Smooth muscle cell (in vitro differentiated cells): Measurements from ENCODE around the gene CCDC171. TPM values are rescaled to one million over a fixed set of nuclear protein-coding genes. Genes with fewer than 3 reads are reported as not detected.

Source experiments
- DNase-seq: peaks from one replicate; lab custom pipeline; 2025; ENCODE audit not compliant: unreplicated experiment; lab: John Stamatoyannopoulos, UW
- H2AFZ ChIP-seq: fragments of 200-600 bp; sonication (generic); 2 replicates; pipeline ENCODE4 v1.6.0; 2016; ENCODE audit warnings: antibody characterized with exemption, low read depth, mild to moderate bottlenecking
- H3F3A ChIP-seq: fragments of 200-600 bp; sonication (generic); 2 replicates; pipeline ENCODE4 v1.6.0; 2017; ENCODE audit warnings: antibody characterized with exemption, low read depth
- H3K27ac ChIP-seq: fragments of 200-600 bp; sonication (generic); 2 replicates; pipeline ENCODE4 v1.5.1; 2016; ENCODE audit warnings: low read depth, mild to moderate bottlenecking
- H3K27me3 ChIP-seq: fragments of 200-600 bp; sonication (generic); 2 replicates; pipeline ENCODE4 v1.6.1; 2016; ENCODE audit warnings: low read depth, mild to moderate bottlenecking
- H3K36me3 ChIP-seq: fragments of 200-600 bp; sonication (generic); 2 replicates; pipeline ENCODE4 v1.5.1; 2016; ENCODE audit warnings: low read depth
- H3K4me1 ChIP-seq: fragments of 200-600 bp; sonication (generic); 2 replicates; pipeline ENCODE4 v1.5.1; 2016; ENCODE audit warnings: low read depth
- H3K4me2 ChIP-seq: fragments of 200-600 bp; sonication (generic); 2 replicates; pipeline ENCODE4 v1.6.0; 2016; ENCODE audit warnings: mild to moderate bottlenecking
- H3K4me3 ChIP-seq: fragments of 200-600 bp; sonication (generic); 2 replicates; pipeline ENCODE4 v1.5.1; 2016; ENCODE audit warnings: mild to moderate bottlenecking
- H3K79me2 ChIP-seq: fragments of 200-600 bp; sonication (generic); 2 replicates; pipeline ENCODE4 v1.6.0; 2016; ENCODE audit warnings: low read depth, mild to moderate bottlenecking
- H3K9ac ChIP-seq: fragments of 200-600 bp; sonication (generic); 2 replicates; pipeline ENCODE4 v1.6.0; 2016; ENCODE audit warnings: low read depth
- H3K9me3 ChIP-seq: fragments of 200-600 bp; sonication (generic); replicated peaks from 2 replicates; pipeline ENCODE4 v1.5.1; 2016; ENCODE audit warnings: low read depth
- H4K20me1 ChIP-seq: fragments of 200-600 bp; sonication (generic); 2 replicates; pipeline ENCODE4 v1.6.0; 2016; ENCODE audit warnings: low read depth
- CTCF ChIP-seq: fragments of 200-600 bp; sonication (generic); IDR thresholded peaks from 2 replicates; pipeline ENCODE4 v1.5.1; 2017; ENCODE audit warnings: borderline replicate concordance, mild to moderate bottlenecking, antibody characterized with exemption; ENCODE audit not compliant: insufficient read depth, poor library complexity, severe bottlenecking
- WGBS: methylation state at CpG from one replicate; pipeline ENCODE4 v1.1.7; 2016; ENCODE audit warnings: low lambda C conversion rate; 5-methylcytosine and 5-hydroxymethylcytosine counted together
- polyA plus RNA-seq: library from polyadenylated mRNA; unstranded; fragments of >200 nt; fragmentation: Nextera tagmentation; extraction: Ambion mirVana; gene quantifications from 2 replicates; pipeline ENCODE4 v1.2.1, GENCODE V29; 2016
- total RNA-seq: library from RNA; depleted of rRNA; stranded (reverse); fragments of >200 nt; gene quantifications from 2 replicates; pipeline ENCODE4 v1.2.3, GENCODE V29; 2014

CCDC171 gene
- total and polyA plus RNA-seq, 2 experiments from 2014 or later = 0.46 to 2.3 TPM

- no peak overlapping the region for H3K27ac ChIP-seq
- no peaks in the 10 kb centered on the region for H4K20me1 ChIP-seq
- no peaks in the 10 kb centered on the region for H3K79me2 ChIP-seq
- H3K9ac ChIP-seq = no peak overlapping the region
- no peak overlapping the region for H3K4me2 ChIP-seq
- TF ChIP-seq CTCF = no peak
- H3K9me3 ChIP-seq = no peaks in the 10 kb centered on the region
- 91% methylated on average over 4 of the region's 4 CpGs for WGBS
- no peaks in the 10 kb centered on the region for H3K4me1 ChIP-seq
- H3K36me3 ChIP-seq = no peaks in the 10 kb centered on the region
- DNase-seq = no peak
- H3K4me3 ChIP-seq = no peak overlapping the region
- no peaks in the 10 kb centered on the region for H3F3A ChIP-seq
- H2AFZ ChIP-seq = no peak overlapping the region
- H3K27me3 ChIP-seq = no peaks in the 10 kb centered on the region
These were observed 419.9 kb downstream of the CCDC171 start for GRCh38 chr9:15972760-15973159.

GRCh38 chr9:15975101-15975778 is 422.4 kb downstream of the CCDC171 start:
- Histone ChIP-seq H3K9ac (no peak overlapping the region), H3K79me2 (no peaks in the 10 kb centered on the region), H3K27ac (no peak overlapping the region), H3F3A (no peaks in the 10 kb centered on the region), H3K4me2 (no peak overlapping the region), H2AFZ (no peak overlapping the region), H3K36me3 (no peaks in the 10 kb centered on the region), H3K4me3 (no peak overlapping the region), H3K9me3 (no peaks in the 10 kb centered on the region), H4K20me1 (no peaks in the 10 kb centered on the region), H3K27me3 (no peaks in the 10 kb centered on the region), H3K4me1 (no peaks in the 10 kb centered on the region)
- no peak for TF ChIP-seq CTCF
- no peak for DNase-seq

- Histone ChIP-seq H3K9ac (no peak overlapping the region), H4K20me1 (no peaks in the 10 kb centered on the region), H3K36me3 (no peaks in the 10 kb centered on the region), H3K4me3 (no peak overlapping the region), H3K9me3 (no peaks in the 10 kb centered on the region), H3K27me3 (no peaks in the 10 kb centered on the region), H3F3A (no peaks in the 10 kb centered on the region), H3K27ac (no peak overlapping the region), H2AFZ (no peak overlapping the region), H3K4me2 (peak overlapping the region; percentile 37), H3K4me1 (no peaks in the 10 kb centered on the region), H3K79me2 (no peaks in the 10 kb centered on the region)
- TF ChIP-seq CTCF = no peak
- no peak for DNase-seq
- WGBS = 52% methylated on average over 5 of the region's 5 CpGs
These were observed 424.6 kb downstream of the CCDC171 start for GRCh38 chr9:15977438-15977837.

- Histone ChIP-seq H3K27me3 (no peaks in the 10 kb centered on the region), H3K4me2 (no peak overlapping the region), H3K4me3 (no peak overlapping the region), H3K36me3 (no peaks in the 10 kb centered on the region), H3K9me3 (no peaks in the 10 kb centered on the region), H3K27ac (no peak overlapping the region), H2AFZ (no peak overlapping the region), H3K4me1 (no peaks in the 10 kb centered on the region), H4K20me1 (no peaks in the 10 kb centered on the region), H3F3A (no peaks in the 10 kb centered on the region), H3K79me2 (no peaks in the 10 kb centered on the region), H3K9ac (no peak overlapping the region)
- TF ChIP-seq CTCF = no peak
- DNase-seq = no peak
- 53% methylated on average over 5 of the region's 5 CpGs for WGBS
These were observed 429.3 kb downstream of the CCDC171 start for GRCh38 chr9:15982182-15982581.
